ENCODE measurements around the gene GPX4. TPM values are rescaled to one million over a fixed set of nuclear protein-coding genes. Genes with fewer than 3 reads are reported as not detected.
A peak's percentile ranks its signal among the peaks of the same experiment; 100 is the strongest.

The GPX4 gene
- total and polyA plus RNA-seq, 12 donors: 244 to 487 (median 316) TPM

- WGBS, 2 donors: 85% methylated on average over 27 to 28 of the region's 28 CpGs
- TF ChIP-seq CTCF (IDR thresholded peaks at IDR 0.05): no peak
- Histone ChIP-seq H3K27ac (peak overlapping the region in 2 of 10 donors; percentile 19 to 81), H3K4me1 (peaks cover 0 to 76% (median 13%) of the 10 kb centered on the region in 9 donors), H3K4me3 (peak overlapping the region in 4 of 10 donors; percentile 15 to 40 (median 33)), H3K27me3 (peaks cover 16 to 41% (median 30%) of the 10 kb centered on the region in 7 donors), H3K36me3 (peaks cover 0 to 55% (median 0%) of the 10 kb centered on the region in 9 donors), H3K9me3 (no peaks in the 10 kb centered on the region)
- intact Hi-C loops (cut with DNase I): no loop called here
- ATAC-seq (peak in 1 of 8 donors; percentile 6), DNase-seq (no peak)
Observed at GRCh38 chr19:1073956-1074517, 29.8 kb upstream of the GPX4 start.

GRCh38 chr19:1074544-1075283 lies 29.1 kb upstream of the GPX4 start:
- 63 to 69% methylated on average over 51 to 54 of the region's 54 CpGs for WGBS, 2 donors
- H3K27me3 ChIP-seq: peaks cover 10 to 34% (median 23%) of the 10 kb centered on the region in 7 donors
- H3K9me3 ChIP-seq: no peaks in the 10 kb centered on the region
- ATAC-seq (peak; percentile 26 to 54 (median 42)), DNase-seq (peak; percentile 78 to 85)
- peak overlapping the region in 2 of 10 donors; percentile 19 to 81 for H3K27ac ChIP-seq
- peak overlapping the region in 5 of 10 donors; percentile 13 to 40 (median 29) for H3K4me3 ChIP-seq
- intact Hi-C loops (cut with DNase I): no loop called here
- no peak for TF ChIP-seq CTCF (IDR thresholded peaks at IDR 0.05)
- peaks cover 0 to 70% (median 8%) of the 10 kb centered on the region in 9 donors for H3K4me1 ChIP-seq
- H3K36me3 ChIP-seq: peaks cover 0 to 62% (median 0%) of the 10 kb centered on the region in 9 donors

GRCh38 chr19:1076046-1076386 lies 27.8 kb upstream of the GPX4 start:
- peak overlapping the region in 1 of 10 donors; percentile 75 for H3K27ac ChIP-seq
- no peak for ATAC-seq
- H3K9me3 ChIP-seq: no peaks in the 10 kb centered on the region
- intact Hi-C loops (cut with DNase I): no loop called here
- H3K4me1 ChIP-seq: peaks cover 0 to 57% (median 5%) of the 10 kb centered on the region in 9 donors
- no peak for DNase-seq
- no peak overlapping the region for H3K4me3 ChIP-seq
- 75 to 87% methylated on average over 4 of the region's 4 CpGs for WGBS, 2 donors
- H3K36me3 ChIP-seq: peaks cover 0 to 62% (median 0%) of the 10 kb centered on the region in 9 donors
- H3K27me3 ChIP-seq: peaks cover 2 to 21% (median 10%) of the 10 kb centered on the region in 7 donors
- no peak for TF ChIP-seq CTCF (IDR thresholded peaks at IDR 0.05)

- peak; percentile 42 to 65 for DNase-seq
- TF ChIP-seq CTCF (IDR thresholded peaks at IDR 0.05): no peak
- intact Hi-C loops (cut with DNase I): no loop called here
- WGBS, 2 donors: 56 to 60% methylated on average over 16 of the region's 16 CpGs
- Histone ChIP-seq H3K27me3 (peaks cover 0 to 12% (median 2%) of the 10 kb centered on the region in 7 donors), H3K27ac (peak overlapping the region in 1 of 10 donors; percentile 75), H3K36me3 (peaks cover 0 to 64% (median 0%) of the 10 kb centered on the region in 9 donors), H3K9me3 (no peaks in the 10 kb centered on the region), H3K4me1 (peaks cover 0 to 60% (median 0%) of the 10 kb centered on the region in 9 donors), H3K4me3 (peak overlapping the region in 1 of 10 donors; percentile 40)
- peak in 6 of 8 donors; percentile 28 to 55 (median 45) for ATAC-seq
Observed at GRCh38 chr19:1076951-1077350, 26.8 kb upstream of the GPX4 start.

Data from heart right ventricle (tissue), 16 donors.